ENCODE measurements around the gene CA7.
"Not testable (repeated sequence)": the region's sequence is repeated elsewhere in the genome, so short reads cannot be mapped to it uniquely, and the experiment has no call there.

- TF ChIP-seq CTCF, POLR2AphosphoS5, POLR2A (IDR thresholded peaks at IDR 0.05): not testable (repeated sequence)
Measured at GRCh38 chr16:66896682-66897081, 52.5 kb downstream of the CA7 start.

All from upper lobe of left lung (tissue), 4 donors.